ENCODE data around the gene CACNB1. TPM values are rescaled to one million over a fixed set of nuclear protein-coding genes. Genes with fewer than 3 reads are reported as not detected.
A peak's percentile ranks its signal among the peaks of the same experiment; 100 is the strongest.

Gene CACNB1
- total and polyA plus RNA-seq, 2 of the 13 experiments (the other 11 are each of a cell fraction or from before 2014, with no cell fraction given), result 0.75 to 1.5 TPM

DNA sequence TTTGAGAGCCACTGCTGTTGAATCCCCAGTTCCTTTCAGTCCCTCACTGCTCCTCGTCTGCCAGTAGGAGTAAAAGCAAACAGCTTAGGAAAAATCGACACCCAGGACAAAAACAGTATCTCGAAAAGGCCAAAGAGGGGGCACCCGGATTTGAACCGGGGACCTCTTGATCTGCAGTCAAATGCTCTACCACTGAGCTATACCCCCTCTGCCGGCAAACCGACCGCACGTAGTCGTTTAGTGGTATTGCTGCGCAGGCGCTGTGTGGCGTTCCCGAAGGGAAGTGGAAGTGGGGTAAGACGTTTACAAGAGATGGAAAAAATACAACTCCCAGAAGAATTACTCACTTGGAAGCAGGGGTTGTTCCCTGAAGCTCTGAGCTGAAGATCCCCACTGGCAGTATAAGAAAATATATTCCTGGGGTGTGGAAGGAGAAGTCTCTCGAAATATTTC, 43.8 kb downstream of the CACNB1 start (continued):
- no peak for TF ChIP-seq FOXO4 (CRISPR knock-in tag; conservative IDR thresholded peaks at IDR 0.05)
- TF ChIP-seq ZNF441 (CRISPR knock-in tag; IDR thresholded peaks at IDR 0.05; ENCODE audit: borderline replicate concordance), result peak; percentile 42; the same call in 1 of the 2 replicates
- 0 out of 2 replicates have a peak, but pooled peaks have one; percentile 86 for TF ChIP-seq ZNF850 (CRISPR knock-in tag; conservative IDR thresholded peaks at IDR 0.05)
- no peak for TF ChIP-seq GABPA (IDR thresholded peaks at IDR 0.05; ENCODE audit: low read depth, low read length)
- TF ChIP-seq GABPA (CRISPR knock-in tag; IDR thresholded peaks at IDR 0.05; ENCODE audit: low read depth), result no peak
- peak; percentile 72; the same call in 1 of the 2 replicates for TF ChIP-seq ZNF12 (CRISPR knock-in tag; IDR thresholded peaks at IDR 0.05)
- TF ChIP-seq FOXJ3 (CRISPR knock-in tag; IDR thresholded peaks at IDR 0.05; ENCODE audit: borderline replicate concordance), result no peak
- no peak; the same call in 1 of the 2 replicates for TF ChIP-seq HES4 (CRISPR knock-in tag; IDR thresholded peaks at IDR 0.05; ENCODE audit: borderline replicate concordance)
- peak; percentile 15; the same call in 1 of the 2 replicates for TF ChIP-seq ZNF224 (CRISPR knock-in tag; IDR thresholded peaks at IDR 0.05)
- no peak for TF ChIP-seq ARID4A (CRISPR knock-in tag; IDR thresholded peaks at IDR 0.05; ENCODE audit: borderline replicate concordance)
- TF ChIP-seq ZNF251 (CRISPR knock-in tag; IDR thresholded peaks at IDR 0.05), result no peak; the same call in 1 of the 2 replicates
- TF ChIP-seq ZFP90 (CRISPR knock-in tag; IDR thresholded peaks at IDR 0.05; ENCODE audit: borderline replicate concordance), result no peak
- no peak for TF ChIP-seq ZSCAN25 (CRISPR knock-in tag; IDR thresholded peaks at IDR 0.05)
- peak; percentile 99 for TF ChIP-seq ZNF24 (IDR thresholded peaks at IDR 0.05)
- no peak for TF ChIP-seq ZGPAT (CRISPR knock-in tag; IDR thresholded peaks at IDR 0.05)
- no peak for TF ChIP-seq ZC3H4 (CRISPR knock-in tag; IDR thresholded peaks at IDR 0.05; ENCODE audit: borderline replicate concordance)
- no peak for TF ChIP-seq ZNF720 (CRISPR knock-in tag; IDR thresholded peaks at IDR 0.05)
- TF ChIP-seq SRY (CRISPR knock-in tag; IDR thresholded peaks at IDR 0.05), result no peak
- TF ChIP-seq NKX3-1 (CRISPR knock-in tag; IDR thresholded peaks at IDR 0.05), result peak; percentile 72
- no peak for TF ChIP-seq ZNF451 (CRISPR knock-in tag; IDR thresholded peaks at IDR 0.05)
- no peak for TF ChIP-seq HMG20A (CRISPR knock-in tag; IDR thresholded peaks at IDR 0.05; ENCODE audit: borderline replicate concordance)
- TF ChIP-seq, protein P1, sequence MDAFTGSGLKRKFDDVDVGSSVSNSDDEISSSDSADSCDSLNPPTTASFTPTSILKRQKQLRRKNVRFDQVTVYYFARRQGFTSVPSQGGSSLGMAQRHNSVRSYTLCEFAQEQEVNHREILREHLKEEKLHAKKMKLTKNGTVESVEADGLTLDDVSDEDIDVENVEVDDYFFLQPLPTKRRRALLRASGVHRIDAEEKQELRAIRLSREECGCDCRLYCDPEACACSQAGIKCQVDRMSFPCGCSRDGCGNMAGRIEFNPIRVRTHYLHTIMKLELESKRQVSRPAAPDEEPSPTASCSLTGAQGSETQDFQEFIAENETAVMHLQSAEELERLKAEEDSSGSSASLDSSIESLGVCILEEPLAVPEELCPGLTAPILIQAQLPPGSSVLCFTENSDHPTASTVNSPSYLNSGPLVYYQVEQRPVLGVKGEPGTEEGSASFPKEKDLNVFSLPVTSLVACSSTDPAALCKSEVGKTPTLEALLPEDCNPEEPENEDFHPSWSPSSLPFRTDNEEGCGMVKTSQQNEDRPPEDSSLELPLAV (CRISPR knock-in tag; conservative IDR thresholded peaks at IDR 0.05; ENCODE audit: low read depth), result no peak
- no peak for TF ChIP-seq RBFOX2 (IDR thresholded peaks at IDR 0.05; ENCODE audit: low read depth, low read length)
- TF ChIP-seq YY1 (IDR thresholded peaks at IDR 0.05; ENCODE audit: insufficient read depth, insufficient replicate concordance, low read depth, low read length), result peak; percentile 11
